ENCODE data around the gene TANC1.

TANC1 gene

DNA sequence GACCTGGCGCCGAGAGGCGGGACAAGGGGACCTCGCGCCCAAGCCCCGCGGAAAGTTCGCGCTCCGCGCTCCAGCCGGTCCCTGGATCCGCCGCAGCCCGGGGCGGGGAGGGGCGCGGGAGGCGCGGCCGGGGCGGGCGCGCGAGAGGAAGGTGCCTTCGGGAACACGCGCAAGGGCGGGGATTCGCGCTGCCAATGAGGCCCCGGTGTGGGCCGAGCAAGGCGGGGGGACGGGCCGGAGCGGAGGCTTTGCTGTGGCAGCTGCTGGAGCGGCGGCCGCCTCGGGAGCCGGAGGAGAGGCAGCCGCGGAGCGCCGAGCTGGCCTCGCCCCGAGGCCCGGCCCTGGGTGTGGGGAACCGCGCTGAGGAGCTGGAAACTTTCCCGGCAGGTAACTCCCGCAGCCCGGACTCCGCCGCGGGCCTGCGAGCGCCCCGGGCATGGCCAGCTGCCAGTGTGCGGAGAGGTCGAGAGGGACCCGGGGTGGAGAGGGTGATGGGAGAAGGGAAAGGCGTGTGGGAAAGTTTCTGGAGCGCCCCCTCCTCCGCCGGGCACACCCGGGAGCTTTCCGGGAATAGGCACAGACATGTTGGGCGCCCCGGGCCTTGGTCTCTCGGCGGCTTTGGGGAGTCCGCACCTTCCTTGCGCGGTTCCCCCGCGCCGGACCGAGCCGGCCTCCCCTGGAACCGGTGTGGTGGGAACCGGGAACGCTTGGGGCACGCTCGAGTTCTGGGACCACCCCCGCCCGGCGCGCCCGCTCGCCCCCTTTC is at the start of gene TANC1:
Gene TANC1, plus strand, starts transcription at position 245 of the 766 bp plus-strand sequence. CDS start 97,271 bp downstream, outside the sequence.
- DNase-seq (ENCODE audit: low read depth), result peak; percentile 94

DNA sequence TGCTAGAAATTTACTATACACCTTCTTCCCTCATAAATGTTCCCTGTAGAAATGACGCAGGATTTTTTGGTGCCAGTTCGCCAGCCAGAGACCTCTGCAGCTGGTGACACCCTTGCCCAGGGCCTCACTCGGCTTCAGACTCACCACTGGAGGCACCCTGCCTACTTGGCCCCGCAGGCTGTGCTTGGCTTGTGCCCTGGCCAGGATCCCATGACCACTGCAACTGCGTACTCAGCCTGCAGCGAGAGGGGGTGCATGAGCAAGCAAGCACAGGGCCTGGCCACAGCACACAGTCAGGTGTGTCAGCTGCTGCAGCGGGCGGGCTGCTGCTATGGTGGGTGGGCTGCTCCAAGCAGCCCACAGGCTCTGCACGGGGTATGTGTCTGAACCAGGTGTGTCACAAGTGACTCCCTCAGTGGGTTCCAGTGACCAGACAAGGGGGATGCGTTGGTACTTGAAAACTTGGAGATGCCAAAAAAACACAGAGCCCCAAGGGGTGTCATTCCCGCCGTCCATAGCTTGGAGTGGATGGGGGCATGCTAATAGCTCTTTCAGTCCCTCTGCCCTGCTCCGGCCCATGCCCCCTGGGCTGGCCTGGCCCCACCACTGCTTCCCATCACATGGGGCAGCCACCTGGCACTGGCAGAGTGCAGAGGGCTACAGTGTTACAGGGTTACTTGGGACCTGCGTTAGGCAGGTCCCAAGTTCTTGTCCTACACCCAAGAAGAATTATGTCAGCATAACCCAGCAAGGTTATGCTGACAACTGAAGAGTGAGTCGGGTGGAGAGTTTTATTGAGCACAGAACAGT is 46.6 kb upstream of the TANC1 start:
- DNase-seq (ENCODE audit: low read depth), result no peak

DNA sequence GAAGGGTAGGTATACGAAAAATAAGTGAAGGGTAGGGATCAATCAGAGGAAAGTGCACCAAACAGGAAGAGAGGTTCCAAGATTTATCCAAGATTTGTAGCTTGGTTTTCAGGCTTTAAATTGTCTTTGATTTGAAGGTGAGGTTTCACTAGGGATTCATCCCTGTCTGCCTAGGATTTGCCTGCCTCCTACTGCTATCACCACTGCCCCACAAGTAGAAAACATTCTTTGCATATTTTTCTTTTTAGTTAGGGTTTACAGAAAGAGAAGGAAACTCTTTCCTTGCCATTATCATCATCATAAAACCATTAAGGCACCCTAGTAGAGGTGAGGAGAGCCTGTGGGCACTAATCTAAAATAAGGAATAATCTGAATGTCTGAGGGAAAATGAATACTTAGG is 45.8 kb upstream of the TANC1 start:
- peak; percentile 52 for DNase-seq (ENCODE audit: low read depth)

DNA sequence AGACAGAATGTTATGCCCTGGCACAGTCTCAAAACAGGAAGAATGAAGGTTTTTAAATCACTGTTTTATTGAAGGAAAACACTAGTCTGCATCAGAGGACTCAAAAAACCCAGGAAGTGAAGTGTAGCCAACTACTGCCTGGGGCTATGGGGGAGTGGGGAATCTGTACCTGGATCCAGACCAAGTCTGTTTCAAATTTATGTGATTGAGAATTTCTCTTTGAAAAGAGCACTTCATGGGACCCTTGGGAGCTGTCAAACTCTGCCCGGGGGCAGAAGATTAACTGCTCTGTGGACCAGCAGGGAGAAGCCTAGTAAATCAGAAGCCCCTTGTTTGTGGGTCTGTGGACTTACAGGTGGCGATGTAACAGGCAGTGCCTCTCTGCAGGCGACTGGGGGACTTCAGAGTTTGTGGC is 45.3 kb upstream of the TANC1 start:
- DNase-seq (ENCODE audit: low read depth), result peak; percentile 60

DNA sequence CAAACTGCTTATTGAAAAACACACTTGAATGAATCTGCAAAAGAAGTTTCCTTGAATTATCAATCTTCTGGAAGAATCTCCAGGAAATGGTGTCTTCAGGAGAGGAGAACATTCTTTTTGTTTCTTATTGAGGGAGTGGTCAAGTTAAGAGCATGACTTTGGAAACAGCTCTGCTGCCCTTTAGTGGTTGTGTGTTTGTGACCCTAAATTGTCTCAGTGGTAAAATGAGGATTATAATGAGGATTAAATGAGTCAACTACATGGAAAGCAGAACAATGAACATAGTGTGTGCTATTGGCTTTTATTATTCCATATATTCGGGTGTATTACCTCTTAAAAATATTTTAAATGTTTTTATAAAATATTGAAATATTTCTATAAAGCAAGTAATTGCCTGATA is 44.8 kb upstream of the TANC1 start:
- DNase-seq (ENCODE audit: low read depth), result no peak

DNA sequence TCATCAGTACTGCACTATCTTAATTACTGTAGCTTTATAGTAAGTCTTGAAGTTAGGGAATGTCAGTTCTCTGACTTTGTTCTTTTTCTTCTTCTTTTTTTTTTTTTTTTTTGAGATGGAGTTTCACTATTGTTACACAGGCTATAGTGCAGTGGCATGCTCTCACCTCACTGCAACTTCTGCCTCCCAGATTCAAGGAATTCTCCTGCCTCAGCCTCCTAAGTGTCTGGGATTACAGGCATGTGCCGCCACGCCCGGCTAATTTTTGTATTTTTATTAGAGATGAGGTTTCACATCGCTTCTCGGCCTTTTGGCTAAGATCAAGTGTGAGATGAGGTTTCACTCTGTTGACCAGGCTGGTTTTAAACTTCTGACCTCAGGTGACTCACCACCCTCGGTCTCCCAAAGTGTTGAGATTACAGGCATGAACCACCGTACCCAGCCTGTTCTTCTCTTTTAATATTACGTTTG is 41.9 kb upstream of the TANC1 start:
- peak; percentile 77 for DNase-seq (ENCODE audit: low read depth)

DNA sequence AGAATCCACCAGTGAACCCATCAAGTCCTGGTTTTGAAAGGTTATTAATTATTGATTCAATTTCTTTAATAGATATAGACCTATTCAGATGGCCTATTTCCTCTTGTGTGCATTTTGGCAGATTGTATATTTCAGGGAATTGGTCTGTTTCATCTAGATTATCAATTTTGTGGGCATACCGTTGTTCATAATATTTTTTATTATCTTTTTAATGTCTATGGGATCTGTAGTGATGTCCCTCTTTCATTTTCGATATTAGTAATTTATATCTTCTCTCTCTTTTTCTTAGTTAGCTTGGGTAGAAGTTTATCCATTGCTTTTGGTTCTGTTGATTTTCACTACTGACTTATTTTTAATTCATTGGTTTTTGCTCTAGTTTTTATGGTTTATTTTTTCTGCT is 39.9 kb upstream of the TANC1 start:
- no peak for DNase-seq (ENCODE audit: low read depth)

DNA sequence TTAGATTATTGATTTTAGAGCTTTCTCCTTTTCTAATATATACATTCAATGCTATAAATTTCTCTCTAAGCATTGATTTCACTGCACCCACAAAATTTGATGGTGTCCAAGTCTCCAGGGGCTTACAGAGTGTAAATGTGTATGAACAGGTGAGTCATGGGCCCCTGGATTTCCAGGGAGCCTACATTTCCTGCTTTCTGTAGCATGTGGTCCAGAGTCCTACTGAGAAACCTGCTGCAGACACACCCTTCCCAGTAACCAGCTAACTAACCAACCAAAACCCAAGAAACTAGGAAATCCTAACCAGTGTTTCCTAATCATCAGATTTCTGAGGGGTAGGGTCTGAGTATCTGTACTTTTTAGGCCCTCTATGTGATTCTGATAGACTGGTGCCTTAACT is 39.5 kb upstream of the TANC1 start:
- DNase-seq (ENCODE audit: low read depth), result no peak

DNA sequence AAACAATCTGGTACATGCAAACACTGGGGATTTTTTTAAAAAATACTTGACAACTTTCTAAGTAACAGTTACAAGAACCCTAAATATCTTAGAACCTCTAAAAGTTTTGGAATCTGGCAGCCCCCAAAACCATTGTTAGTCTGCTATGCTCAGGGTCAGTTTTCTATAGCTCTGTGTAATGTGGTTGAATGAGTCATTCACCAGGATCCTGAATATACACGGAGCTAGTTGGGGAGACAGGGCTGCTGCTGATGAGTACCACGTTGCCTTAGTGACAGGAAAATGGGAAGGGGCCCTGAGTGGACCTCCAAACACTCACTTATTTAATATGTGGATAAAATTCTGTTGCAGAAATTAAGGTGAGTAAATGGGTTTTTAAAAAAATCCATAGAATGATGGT is 36.9 kb upstream of the TANC1 start:
- peak; percentile 78 for DNase-seq (ENCODE audit: low read depth)

DNA sequence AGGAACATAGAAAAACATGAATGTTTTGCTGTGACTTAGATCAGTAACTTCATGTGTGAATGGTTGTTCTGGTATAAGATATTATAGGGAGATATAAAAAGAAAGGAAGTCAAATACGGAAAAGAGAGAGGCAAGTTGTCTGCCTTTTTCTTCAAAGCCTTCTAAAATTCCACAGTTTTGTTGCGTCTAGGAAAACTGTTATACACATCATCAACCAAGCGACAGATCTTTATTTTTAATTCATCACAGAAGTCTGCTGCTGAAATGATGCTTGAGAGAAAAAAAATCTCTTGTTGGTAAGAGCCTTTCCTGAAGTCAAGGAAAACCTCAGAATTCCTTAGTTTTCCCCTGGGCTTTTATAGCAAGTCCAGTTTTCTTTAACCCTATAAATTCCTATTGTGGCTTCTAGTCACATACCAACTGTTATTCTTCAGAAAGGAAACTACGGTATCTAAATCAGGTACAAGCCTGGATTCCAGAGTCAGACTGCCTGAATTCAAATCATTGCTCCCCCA is 36.3 kb upstream of the TANC1 start:
- peak; percentile 55 for DNase-seq (ENCODE audit: low read depth)

DNA sequence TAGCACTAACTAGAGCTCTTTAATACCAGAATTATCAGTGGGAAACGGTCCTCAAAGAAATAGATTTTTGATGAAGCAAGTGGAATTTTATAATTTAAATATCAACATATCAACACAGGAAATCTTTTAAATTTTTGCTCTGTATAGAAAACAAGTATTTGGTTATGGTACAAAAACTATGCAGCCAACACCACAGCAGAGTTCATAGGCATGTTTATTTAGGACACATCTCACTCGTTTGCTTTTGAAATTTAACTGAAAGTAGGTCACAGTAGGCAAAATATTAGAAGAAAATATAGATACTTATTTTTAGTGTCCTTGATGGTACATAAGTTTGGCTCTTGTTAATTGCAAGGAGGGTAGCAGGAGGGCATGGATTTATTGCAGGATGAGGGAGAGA is 34.3 kb upstream of the TANC1 start:
- DNase-seq (ENCODE audit: low read depth), result peak; percentile 10

DNA sequence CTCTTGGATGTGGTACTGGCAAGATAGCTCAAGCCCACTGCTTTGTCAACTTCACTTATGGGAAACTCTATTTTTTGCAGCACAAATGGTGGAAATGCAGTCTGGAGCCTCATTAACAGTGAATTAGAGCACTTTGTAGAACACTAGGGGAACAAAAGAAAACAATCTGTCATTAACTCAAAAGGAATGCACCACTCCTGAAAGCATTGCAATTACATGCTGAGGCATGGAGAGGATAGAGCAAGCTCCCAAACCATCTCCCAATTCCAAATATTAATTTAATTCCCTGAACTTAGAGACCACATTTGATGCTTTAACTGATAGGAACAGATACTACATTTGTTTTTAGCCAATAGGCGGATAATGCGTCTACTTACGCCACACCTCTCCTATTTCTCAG is 32.8 kb upstream of the TANC1 start:
- DNase-seq (ENCODE audit: low read depth), result no peak

DNA sequence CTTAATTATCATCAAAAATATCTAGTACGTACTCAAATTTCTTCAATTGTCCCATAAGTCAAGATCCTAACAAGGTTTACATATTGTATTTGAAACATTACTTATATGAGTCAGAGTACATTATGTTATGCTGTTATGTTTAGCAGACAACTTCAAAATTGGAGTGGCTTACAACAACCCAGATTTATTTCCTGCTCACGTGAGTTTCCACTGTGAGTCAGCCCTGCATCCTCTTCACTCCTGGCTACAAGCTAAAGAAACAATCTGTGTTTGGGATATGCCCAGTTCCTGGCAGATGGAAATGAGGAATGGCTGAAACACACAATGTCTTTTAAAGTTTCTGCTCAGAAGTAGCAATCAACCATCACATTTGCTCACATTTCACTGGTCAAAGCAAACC is 31.5 kb upstream of the TANC1 start:
- DNase-seq (ENCODE audit: low read depth), result peak; percentile 83

DNA sequence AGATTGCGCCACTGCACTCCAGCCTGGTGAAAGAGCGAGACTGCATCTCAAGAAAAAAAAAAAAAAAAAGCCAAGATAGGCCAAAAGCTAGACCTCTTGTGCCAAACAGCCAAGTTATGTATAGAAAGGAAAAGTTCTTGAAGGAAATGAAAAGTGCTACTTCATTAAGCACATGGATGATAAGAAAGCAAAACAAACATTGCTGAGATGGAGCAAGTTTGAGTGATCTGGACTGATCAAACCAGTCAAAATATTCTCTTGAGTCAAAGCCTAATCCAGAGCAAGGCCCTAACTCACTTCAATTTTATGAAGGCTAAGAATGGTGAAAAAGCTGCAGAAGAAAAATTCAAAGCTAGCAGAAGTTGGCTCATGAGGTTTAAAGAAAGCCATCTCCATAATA is 28.1 kb upstream of the TANC1 start:
- no peak for DNase-seq (ENCODE audit: low read depth)

DNA sequence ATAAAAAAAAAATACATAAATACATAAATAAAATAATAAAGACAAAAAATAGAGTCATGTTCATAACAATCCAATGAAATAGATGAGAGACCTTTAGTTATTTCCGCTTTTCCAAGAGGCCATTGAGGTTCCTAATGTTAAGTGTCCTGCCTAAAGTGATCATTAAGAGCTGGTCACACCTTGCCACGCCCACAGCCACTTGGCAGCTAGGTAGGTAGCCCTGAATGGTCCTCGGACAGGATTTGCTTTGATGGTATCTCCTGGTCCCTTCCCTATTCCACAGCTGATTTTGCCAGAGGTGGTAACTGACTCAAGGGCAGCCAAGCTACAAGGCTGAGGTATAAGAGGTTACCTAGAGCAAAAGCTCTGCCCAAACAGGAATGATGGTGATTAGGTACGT is 24.5 kb upstream of the TANC1 start:
- DNase-seq (ENCODE audit: low read depth), result no peak

DNA sequence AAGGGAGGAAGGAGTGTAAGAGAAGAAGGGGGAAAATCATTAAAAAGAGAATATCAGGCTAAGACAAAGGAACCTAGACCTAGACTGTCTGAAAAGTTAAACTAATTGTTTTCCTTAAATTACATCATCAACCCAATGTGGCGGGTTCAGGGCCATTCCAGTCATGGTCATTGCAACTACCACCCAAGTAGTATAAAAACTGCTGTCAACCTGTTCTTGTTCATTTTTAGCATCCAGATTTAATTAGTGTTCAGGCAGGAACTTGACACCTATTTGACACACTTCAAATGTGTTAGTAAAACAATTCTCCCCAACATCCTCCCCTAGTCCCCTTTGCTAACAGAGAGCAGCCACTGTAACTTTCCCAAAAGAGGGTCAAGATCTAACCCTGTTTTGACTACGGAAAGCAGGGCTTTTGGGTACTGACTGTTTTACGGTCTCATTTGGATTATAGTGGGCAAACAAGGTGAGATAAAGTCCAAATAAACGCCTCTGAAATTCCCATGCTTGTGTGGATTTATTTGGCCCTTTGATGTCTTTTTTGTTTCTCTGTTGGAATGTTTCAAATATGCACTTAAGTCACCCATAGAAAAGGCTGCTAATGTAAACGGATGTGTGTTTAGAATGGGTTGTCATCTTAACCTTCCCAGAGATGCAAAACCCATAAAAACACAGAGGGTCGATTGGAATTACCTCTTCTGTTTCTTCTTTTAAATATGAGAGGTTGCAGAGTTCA is 19.3 kb upstream of the TANC1 start:
- no peak for DNase-seq (ENCODE audit: low read depth)

DNA sequence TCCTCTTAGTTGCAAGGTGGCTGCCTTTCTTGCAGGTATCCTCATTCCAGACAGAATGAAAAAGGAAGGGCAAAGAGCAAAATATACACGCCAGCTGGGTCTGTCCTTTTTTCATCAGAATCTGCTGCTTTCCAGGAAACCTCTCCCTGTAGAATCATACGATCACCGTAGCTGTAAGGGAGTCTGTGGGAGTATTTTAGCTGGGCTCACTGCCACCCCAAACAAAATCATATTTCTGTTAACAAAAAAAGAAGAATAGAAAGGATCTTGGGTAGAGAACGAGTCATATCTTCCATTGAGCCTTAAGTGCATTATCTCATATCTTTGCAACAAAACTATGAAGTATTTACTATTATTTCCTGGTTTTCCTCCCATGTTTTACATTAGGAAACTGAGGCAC is 15.0 kb upstream of the TANC1 start:
- DNase-seq (ENCODE audit: low read depth), result peak; percentile 62

DNA sequence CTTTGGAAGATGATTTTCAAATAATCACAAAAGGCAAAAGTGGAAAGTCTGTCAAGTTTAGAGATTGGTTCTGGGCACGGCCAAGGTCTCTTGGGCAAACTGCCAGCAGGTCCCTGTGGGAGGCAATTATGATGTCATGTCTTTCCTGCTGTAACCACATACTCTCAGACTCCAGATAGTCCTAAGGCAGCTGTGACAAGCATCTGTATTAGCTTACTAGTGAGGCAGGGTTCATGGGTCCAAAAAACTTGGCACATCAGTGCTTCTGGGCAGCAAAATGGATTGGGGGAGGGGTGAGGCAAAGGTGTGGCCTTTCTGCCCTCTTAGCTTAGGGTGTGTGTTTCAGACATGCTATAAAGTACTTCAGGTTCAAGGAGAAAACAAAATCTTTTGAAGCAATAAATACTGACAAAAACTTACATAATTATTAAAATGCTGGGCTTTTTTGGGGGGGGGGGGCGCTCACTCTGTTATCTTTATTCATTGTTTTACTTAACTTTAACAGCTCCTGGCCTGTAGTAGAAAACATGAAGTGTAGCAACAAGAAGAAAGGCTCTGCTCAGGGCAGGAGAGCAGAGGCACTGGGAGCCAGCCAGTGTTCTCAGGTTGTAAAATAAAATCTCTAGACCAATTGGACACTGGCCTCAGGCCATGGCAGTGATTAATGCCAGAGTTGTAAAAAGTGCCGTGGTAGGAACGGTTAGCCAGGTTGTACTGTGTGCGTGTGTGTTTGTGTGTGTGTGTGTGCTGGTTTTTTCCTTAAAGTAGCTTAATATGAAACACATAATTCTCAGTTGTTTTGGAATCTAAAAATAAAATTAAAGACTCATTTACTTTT is 14.3 kb upstream of the TANC1 start:
- peak; percentile 84 for DNase-seq (ENCODE audit: low read depth)

DNA sequence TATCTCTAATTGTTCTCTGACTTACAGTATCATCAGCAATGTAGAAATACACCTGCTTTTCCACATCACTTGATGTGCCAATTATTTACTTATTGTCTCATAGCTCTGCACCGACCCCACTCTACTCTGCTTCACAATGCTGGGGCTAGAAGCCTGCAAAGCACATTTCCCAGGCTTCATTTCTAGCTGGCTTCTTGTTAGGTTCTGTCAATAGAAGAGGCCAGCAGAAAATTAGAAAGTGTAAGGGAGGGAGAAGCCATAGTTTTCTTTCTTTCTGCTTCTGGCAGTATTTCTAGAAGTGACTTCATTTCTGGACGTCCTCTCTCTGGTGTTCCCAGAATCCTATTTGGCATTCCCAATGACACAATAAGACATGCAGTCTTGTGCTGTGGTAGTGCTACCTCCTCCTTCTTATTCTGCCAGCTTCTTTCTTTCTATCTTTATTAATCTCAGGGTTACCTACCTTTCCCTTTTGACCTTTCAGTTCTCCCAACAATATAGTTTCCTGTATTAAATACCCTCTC is 12.5 kb upstream of the TANC1 start:
- no peak for DNase-seq (ENCODE audit: low read depth)

DNA sequence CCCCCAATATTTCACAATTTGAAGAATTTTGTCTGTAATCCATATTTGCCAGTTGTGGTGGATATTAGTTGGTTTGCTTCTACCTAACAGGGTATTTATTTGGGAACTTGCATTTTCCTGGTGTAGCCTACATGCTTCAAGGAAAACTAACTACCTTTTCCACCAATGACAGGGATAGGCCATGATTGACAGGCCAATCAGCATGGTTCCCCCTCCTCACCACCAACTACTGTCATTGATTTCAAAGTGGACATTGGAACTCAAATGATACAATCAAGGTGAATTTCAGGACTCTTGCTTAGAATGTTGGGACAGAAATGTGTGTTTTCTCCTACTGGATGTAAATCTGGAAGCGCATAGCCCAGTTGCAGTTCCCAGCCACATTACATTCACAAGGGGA is 10.1 kb upstream of the TANC1 start:
- no peak for DNase-seq (ENCODE audit: low read depth)

DNA sequence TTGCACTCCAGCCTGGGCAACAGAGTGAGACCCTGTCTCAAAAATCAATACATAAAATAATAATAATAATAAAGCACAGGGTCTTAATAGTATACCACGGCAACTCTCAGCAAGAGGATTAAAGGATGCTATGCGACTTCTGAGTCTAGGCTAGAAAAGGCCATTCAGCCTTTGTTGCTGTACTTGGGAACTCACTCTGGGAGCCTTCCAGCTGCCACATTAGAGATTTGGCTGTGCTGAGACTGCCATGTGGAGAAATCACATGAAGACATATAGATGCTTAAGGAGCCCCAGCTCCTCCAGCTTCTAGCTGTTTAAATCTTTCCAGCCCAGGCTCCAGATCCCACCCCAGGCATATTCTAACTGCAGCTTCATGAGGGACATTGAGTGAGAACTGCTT is 8.2 kb upstream of the TANC1 start:
- DNase-seq (ENCODE audit: low read depth), result no peak
